C4-2B (cell line): ENCODE measurements around the gene SARNP.

Experiments used
- CTCF ChIP-seq: fragments of 450-650 bp; conservative IDR thresholded peaks from 2 replicates; pipeline ENCODE4 v1.5.1; 2017; ENCODE audit warnings: mild to moderate bottlenecking
- ZFX ChIP-seq: fragments of 450-650 bp; IDR thresholded peaks from 2 replicates; pipeline ENCODE4 v1.6.1; 2017

- TF ChIP-seq CTCF (no peak), ZFX (no peak)
Observed at GRCh38 chr12:55839345-55840140, 22.0 kb upstream of the SARNP start.
